Epithelial cell of proximal tubule (primary cell): ENCODE data around the gene EFHC1. TPM values are rescaled to one million over a fixed set of nuclear protein-coding genes. Genes with fewer than 3 reads are reported as not detected.
A peak's percentile ranks its signal among the peaks of the same experiment; 100 is the strongest.
"Not testable (repeated sequence)": the region's sequence is repeated elsewhere in the genome, so short reads cannot be mapped to it uniquely, and the experiment has no call there.

Experiments
- DNase-seq: peaks from one replicate; pipeline ENCODE4 v3.0.0-alpha.2; 2011; ENCODE audit warnings: low read depth
- H3K4me3 ChIP-seq: 2 replicates; pipeline ENCODE4 v1.5.1; 2011; ENCODE audit warnings: low read depth, mild to moderate bottlenecking, low read length
- CTCF ChIP-seq: conservative IDR thresholded peaks from 2 replicates; pipeline ENCODE4 v1.5.1; 2012; ENCODE audit warnings: low read depth, mild to moderate bottlenecking, low read length
- total RNA-seq: library from RNA; depleted of rRNA; stranded (reverse); fragments of >200 nt; gene quantifications from 2 replicates; pipeline ENCODE4 v1.2.3, GENCODE V29; 2015

Gene EFHC1
- total RNA-seq, 1 donor from 2014 or later: 20.2 TPM

- no peak overlapping the region for H3K4me3 ChIP-seq
- no peak for DNase-seq
- TF ChIP-seq CTCF: no peak
Observed at GRCh38 chr6:52377538-52378221, 42.5 kb upstream of the EFHC1 start.

- H3K4me3 ChIP-seq: no peak overlapping the region
- no peak for DNase-seq
- no peak for TF ChIP-seq CTCF
Observed at GRCh38 chr6:52381249-52381648, 38.9 kb upstream of the EFHC1 start.

- no peak overlapping the region for H3K4me3 ChIP-seq
- no peak for DNase-seq
- TF ChIP-seq CTCF: no peak
Observed at GRCh38 chr6:52384145-52384766, 35.9 kb upstream of the EFHC1 start.

- no peak overlapping the region for H3K4me3 ChIP-seq
- DNase-seq: no peak
- no peak for TF ChIP-seq CTCF
Observed at GRCh38 chr6:52385074-52385473, 35.1 kb upstream of the EFHC1 start.

- H3K4me3 ChIP-seq, DNase-seq: not testable (repeated sequence)
Observed at GRCh38 chr6:52388119-52388518, 32.0 kb upstream of the EFHC1 start.

- no peak for DNase-seq
- no peak overlapping the region for H3K4me3 ChIP-seq
- no peak for TF ChIP-seq CTCF
Observed at GRCh38 chr6:52388790-52389189, 31.4 kb upstream of the EFHC1 start.

GRCh38 chr6:52389264-52389625 is 30.9 kb upstream of the EFHC1 start:
- TF ChIP-seq CTCF: no peak
- H3K4me3 ChIP-seq: no peak overlapping the region
- peak; percentile 4 for DNase-seq
